Activated CD4-positive, CD25-positive, alpha-beta regulatory T cell treated with anti-CD3 and anti-CD28 coated beads, Interleukin-2, amount 50 U/mL, for 16 hours (primary cell): ENCODE data around the gene KRAS.
A peak's percentile ranks its signal among the peaks of the same experiment; 100 is the strongest.

Source experiments
- DNase-seq: peaks from one replicate; pipeline ENCODE4 v3.0.0-alpha.2; 2020; ENCODE audit warnings: low read depth, low spot score

KRAS gene

DNA sequence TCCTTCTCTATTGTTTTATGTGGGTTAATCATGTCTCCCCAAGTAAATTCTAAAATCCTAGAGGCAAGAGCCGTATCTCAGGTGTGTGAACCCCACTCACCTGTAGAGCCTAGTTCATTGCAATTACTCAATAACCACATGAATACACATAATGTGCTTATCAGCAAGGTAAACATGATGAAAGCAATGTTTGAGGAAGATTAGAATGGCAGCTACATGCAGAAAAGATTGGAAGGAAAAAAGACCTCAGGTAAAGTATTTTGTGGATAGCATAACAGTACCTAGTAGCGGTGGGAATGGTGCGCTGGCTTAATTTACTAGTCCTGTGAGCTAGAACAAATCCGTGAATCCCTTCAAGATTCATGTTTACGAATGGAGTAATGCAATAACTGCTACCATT lies 5.3 kb upstream of the KRAS start:
- DNase-seq: no peak

- DNase-seq: no peak
These were observed 3.6 kb upstream of the KRAS start for GRCh38 chr12:25254271-25254880.

GRCh38 chr12:25253371-25254068 lies 2.8 kb upstream of the KRAS start:
- no peak for DNase-seq

DNA sequence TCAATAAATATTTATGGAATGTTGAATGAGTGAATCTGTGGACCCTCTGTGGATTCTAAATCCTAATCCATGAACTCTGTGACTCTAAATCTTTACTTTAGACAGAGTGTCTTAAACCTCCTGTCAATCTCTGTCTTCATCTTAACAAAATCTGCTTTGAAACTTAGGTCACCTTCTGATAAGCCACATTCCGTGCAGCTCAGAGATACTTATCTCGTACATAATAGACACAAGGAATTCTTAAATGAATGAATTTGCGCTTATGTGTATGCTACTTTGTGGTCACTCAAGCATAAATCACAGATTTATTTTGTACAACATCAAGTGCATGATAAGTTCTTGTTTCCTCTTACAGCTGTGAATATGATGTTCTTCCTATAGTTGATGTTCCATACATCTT lies 2.2 kb upstream of the KRAS start:
- DNase-seq: no peak

GRCh38 chr12:25251769-25252168 lies 1.0 kb upstream of the KRAS start:
- DNase-seq: no peak

DNA sequence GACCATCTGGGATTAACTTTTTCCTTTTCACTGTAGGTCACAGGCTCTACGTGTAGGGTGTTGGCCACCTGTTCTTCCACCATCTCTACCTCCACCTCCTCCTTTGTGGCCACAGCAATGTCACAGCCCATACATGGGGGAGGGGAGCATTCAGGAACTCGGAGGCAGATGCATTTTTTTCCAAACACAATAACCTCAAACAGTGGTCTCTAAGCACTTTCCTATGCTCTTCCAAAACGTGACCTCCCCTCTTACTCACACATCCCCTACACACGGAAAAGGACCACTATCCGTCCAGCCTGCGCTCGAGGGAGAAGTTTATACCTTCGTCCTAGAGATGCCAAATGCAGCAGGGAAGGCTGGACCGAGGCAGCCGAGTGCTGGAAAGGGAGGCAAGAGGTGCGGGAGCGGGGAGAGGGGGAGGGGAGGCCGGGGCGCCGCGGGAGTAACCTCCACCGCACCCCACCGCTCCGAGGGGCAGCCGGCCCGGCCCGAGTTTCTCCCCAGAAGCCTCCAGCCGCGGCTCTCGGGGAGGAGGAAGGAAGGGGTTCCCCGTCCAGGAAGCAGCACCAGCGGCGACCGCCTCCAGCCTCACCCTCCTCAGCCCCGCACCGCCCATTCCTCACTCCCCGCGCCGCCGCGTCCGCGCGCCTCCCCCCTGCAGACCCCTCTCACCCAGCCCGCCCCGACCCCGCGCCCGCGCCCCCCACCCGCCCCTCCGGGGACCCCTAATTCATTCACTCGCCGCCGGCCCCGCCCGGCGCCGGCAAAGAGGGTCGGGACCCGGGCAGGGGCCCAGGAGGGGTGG lies 594 bp downstream of the KRAS start:
- DNase-seq: peak; percentile 2

DNA sequence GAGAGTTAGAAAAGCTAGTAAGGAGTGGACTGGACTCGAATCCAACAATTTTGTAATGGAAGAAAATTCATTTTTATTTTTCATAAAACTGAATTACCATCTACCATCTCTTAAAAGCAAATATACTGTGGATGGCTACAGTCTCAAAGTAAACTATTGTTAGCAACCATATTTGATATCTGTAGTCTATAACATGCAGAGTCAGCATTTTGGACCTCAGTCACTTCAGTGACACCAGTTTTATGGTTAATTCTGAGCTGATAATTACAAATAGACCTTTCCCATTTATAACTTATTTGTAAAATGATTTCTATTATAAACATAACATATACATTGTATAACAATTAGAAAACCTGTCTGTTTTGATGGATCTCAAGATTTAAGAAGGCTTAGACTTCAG lies 2.0 kb downstream of the KRAS start:
- DNase-seq: no peak

- no peak for DNase-seq
These were observed 2.6 kb downstream of the KRAS start for GRCh38 chr12:25248137-25248536.

DNA sequence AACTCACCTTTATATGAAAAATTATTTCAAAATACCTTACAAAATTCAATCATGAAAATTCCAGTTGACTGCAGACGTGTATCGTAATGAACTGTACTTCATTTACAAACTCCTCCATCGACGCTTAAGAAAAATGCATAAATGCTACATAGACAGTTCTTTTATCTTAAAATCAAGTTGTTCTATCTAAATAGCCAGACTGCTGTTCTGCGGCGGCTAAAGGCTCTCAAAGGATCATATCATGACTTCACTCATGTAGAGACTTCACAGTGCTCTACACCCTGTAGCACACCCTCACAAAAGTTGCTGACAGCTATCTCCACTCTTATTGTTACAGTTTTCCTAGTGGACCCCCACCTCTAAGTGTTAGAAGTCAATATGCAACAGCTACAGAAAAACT lies 5.2 kb downstream of the KRAS start:
- no peak for DNase-seq

GRCh38 chr12:25243680-25243990 lies 7.1 kb downstream of the KRAS start:
- no peak for DNase-seq

DNA sequence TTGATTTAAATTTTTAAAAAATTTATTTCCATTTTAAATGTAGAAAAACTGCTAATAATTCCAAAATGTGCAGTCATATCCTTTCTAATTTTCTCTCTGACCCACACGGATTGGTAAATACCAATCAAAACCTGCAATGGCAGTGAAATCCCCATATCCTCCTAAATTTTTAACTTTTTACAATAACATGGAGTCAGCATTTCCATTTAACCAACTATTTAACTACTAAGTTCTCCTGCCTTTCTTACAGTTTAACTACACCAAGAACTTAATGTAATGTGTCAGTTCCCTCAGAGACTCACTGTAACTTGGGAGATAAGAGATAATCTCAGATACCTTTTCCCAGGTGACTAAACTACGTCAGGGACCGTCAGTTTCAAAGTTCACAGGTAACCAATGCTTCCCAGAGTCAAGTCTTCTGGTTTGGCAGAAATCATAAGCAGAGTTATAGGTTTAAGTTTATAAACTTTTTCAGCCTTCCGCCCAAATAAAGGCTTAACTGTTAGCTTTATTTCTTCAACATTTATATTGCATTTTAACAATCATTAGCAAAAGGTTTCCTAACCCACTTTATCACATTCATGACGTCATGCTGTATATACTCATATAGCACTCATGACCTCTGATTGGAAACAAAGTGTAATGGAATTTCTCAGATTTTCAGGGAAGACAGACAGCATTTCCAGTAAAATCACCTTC lies 7.6 kb downstream of the KRAS start:
- DNase-seq: no peak

DNA sequence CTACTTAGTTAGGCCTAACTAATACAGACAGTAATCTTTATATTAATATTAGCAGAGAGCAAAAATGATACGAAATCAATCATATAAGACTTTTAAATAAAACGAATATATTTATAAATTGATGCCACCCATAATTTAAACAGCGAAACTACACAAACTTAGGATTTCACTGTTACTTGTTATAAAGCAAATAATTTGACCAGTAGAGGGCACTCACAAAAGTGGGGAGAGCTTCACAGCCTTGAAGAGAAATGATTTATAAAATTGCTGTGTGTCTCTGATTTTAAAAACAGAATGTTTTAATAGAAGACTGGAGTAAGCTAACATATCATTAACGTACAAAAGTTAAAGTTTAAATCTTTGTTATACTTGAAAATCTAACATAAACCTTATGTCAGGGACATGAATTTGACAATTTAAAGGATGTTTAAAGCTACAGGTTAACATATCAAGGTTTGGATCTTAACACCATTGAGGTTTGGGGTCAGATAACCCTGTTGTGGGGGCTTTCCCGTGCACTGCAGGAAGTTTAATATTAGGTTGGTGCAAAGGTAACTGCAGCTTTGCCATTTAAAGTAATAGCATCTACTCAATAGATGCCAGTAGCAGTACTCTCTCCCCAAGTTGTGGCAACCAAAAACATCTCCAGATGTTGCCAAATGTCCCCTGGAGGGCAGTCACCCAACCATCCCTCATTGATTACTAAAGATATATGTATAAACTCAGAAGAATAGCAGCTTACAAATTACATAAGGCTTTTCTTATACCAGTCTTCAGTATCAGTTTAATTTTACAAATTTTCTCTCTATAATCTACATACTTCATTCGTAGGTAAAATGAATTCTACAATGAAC lies 9.3 kb downstream of the KRAS start:
- no peak for DNase-seq

DNA sequence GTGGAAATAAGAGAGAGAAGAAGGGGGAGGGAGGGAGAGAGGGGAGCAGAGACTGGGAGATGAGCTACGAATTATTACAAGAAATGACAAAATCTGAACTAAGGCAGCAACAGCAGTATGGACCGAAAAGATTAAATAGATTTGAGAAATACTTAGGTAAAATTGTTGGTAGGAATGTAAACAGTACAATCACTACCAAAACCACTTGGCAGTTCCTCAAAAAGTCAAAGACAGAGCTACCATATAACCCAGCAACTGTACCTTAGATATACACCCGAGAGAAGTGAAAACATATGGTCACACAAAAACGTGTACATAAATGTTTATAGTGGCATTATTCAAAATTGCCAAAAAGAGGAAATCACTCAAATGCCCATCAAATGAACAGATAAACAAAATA lies 14.1 kb downstream of the KRAS start:
- no peak for DNase-seq

DNA sequence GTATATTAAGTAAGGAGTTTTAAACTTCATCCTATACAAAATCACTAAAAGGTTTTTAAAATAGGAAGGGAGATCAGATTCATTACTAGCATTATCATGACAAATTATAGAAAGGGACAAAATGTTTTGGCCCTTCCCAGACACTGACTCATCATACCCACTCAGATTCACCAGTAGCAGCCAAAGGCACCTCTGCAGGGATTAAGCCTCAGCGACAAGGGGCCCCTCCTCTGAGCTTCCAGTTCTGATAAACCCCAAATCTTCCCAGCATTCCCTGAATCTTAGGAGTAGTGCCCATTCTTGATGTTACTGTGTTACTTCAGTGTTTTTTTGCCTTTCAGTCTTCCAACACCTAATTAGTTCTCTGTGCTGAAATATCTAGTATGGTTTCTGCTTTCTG lies 14.5 kb downstream of the KRAS start:
- DNase-seq: no peak

DNA sequence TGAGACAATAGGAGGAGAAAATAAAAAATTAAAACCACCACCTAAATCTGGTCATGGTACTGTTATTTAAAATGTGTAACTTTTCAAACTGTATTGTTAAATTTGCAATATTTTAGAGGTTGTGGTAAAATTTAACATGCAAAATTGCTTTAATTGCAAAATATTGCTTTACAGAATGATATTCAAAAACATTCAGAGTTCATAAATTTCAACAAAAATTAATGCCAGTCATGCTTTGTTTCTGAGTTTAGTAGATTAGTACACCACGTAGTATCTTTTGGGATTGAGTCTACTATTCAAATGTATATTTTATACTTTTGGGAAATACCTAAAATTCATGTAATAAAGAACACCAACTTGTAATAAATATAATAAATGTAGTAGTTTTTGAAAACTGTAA lies 37.4 kb downstream of the KRAS start:
- DNase-seq: no peak

- DNase-seq: no peak
These were observed 42.2 kb downstream of the KRAS start for GRCh38 chr12:25208554-25208953.

- DNase-seq: no peak
These were observed 42.9 kb downstream of the KRAS start for GRCh38 chr12:25207846-25208245.

DNA sequence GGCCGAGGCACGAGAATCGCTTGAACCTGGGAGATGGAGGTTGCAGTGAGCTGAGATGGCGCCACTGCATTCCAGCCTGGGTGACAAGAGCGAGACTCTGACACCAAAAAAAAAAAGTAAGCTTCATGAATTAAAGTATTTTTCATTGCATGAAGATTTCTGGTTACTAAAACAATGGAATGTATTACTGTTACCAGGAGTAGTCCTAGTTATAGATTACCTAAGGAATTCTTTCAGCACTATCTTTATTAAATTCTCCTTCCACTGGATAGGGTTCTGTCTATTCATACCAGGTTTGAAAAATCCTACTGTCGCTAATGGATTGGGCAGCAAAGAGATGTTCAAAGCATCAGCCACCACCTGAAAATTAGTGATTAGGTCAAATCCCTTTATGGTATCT lies 43.3 kb downstream of the KRAS start:
- no peak for DNase-seq

- DNase-seq: no peak
These were observed 48.6 kb downstream of the KRAS start for GRCh38 chr12:25202137-25202536.

- no peak for DNase-seq
These were observed 50.0 kb downstream of the KRAS start for GRCh38 chr12:25200703-25201102.

DNA sequence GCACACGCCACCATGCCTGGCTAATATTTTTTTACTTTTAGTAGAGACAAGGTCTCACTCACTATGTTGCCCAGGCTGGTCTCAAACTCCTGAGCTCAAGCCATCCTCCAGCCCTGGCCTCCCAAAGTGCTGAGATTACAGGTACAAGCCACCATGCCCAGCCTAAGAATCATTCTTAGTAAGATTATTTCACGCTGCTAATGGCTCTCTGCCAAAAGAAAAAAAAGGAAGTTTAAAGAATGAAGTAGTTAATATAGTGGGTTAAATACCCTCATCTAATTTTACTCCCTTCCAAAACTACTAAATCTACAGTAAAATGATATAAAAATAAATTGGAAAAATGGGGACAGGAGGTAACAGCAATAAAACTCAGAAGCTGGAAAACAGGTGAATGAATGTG lies 53.1 kb downstream of the KRAS start:
- no peak for DNase-seq
